Stomach smooth muscle (tissue), 2 donors: ENCODE measurements around the gene FOXD4L6.
"Not testable (repeated sequence)": the region's sequence is repeated elsewhere in the genome, so short reads cannot be mapped to it uniquely, and the experiment has no call there.

ENCODE experiments used
- H3K27ac ChIP-seq: one replicate; pipeline ENCODE4 v1.7.0; 2013; ENCODE audit warnings: mild to moderate bottlenecking, low read length, inconsistent platforms
- H3K27me3 ChIP-seq, 2 donors: one replicate each; pipeline ENCODE4 v1.7.0; 2013; ENCODE audit warnings: low read length in 2 of 2; ENCODE audit not compliant: insufficient read depth in 2 of 2, control insufficient read depth in 1 of 2
- H3K36me3 ChIP-seq, 2 donors: one replicate each; pipeline ENCODE4 v1.7.0; 2013; ENCODE audit warnings: low read length in 2 of 2; ENCODE audit not compliant: control insufficient read depth in 2 of 2, insufficient read depth in 2 of 2
- H3K4me1 ChIP-seq: one replicate; pipeline ENCODE4 v1.7.0; 2013; ENCODE audit warnings: low read length; ENCODE audit not compliant: control insufficient read depth, insufficient read depth
- H3K4me3 ChIP-seq, 2 donors: one replicate each; pipeline ENCODE4 v1.7.0; 2013; ENCODE audit warnings: low read length in 2 of 2
- H3K9ac ChIP-seq, 2 donors: one replicate each; pipeline ENCODE4 v1.7.0; 2013; ENCODE audit warnings: low read length in 2 of 2, mild to moderate bottlenecking in 1 of 2
- H3K9me3 ChIP-seq, 2 donors: one replicate each; pipeline ENCODE4 v1.7.0; 2013; ENCODE audit warnings: low read length in 2 of 2; ENCODE audit not compliant: control insufficient read depth in 2 of 2
- donor health status: healthy.
- donor health status: Pancreatic carcinoma.

FOXD4L6 gene

GRCh38 chr9:41128581-41128980, at the start of gene FOXD4L6:
Gene FOXD4L6, minus strand, starts transcription at chr9:41128681. Its CDS starts 298 bp downstream, at chr9:41128383.
- H3K9ac ChIP-seq, H3K27ac ChIP-seq, H3K27me3 ChIP-seq, H3K4me1 ChIP-seq, H3K9me3 ChIP-seq, H3K4me3 ChIP-seq, H3K36me3 ChIP-seq: not testable (repeated sequence)

DNA sequence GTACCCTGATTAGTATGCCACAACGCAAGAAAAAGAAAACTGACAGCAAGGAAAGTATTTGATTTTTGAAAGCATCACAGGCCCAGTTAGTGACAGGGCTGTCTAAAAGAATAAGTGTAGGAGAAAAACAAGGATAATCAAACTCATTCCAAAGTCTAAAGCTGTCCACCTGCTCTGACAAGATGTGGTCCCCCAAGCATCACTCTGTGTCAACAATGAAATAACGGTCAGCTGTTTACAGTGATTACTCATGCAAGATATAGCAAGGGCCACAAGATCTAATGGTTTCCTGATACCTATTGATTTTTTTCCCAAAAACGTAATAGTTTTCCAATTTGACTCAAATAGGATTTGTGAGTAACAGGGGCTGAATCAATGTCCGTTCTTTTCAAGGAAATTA, 46.5 kb upstream of the FOXD4L6 start:
- H3K4me3 ChIP-seq, H3K27ac ChIP-seq, H3K4me1 ChIP-seq, H3K9ac ChIP-seq, H3K36me3 ChIP-seq, H3K9me3 ChIP-seq, H3K27me3 ChIP-seq: not testable (repeated sequence)

DNA sequence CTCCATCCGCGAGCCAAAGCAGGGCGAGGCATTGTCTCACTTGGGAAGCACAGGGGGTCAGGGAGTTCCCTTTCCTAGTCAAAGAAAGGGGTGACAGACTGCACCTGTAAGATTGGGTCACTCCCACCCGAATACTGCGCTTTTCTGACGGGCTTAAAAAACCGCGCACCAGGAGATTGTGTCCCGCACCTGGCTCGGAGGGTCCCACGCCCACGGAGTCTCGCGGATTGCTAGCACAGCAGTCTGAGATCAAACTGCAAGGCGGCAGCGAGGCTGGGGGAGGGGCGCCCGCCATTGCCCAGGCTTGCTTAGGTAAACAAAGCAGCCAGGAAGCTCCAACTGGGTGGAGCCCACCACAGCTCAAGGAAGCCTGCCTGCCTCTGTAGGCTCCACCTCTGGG, 21.6 kb upstream of the FOXD4L6 start:
- not testable (repeated sequence) for H3K9me3 ChIP-seq, H3K27me3 ChIP-seq, H3K4me3 ChIP-seq, H3K4me1 ChIP-seq, H3K27ac ChIP-seq, H3K36me3 ChIP-seq, H3K9ac ChIP-seq

- H3K27ac ChIP-seq, H3K9ac ChIP-seq, H3K9me3 ChIP-seq, H3K27me3 ChIP-seq, H3K4me1 ChIP-seq, H3K36me3 ChIP-seq, H3K4me3 ChIP-seq: not testable (repeated sequence)
Observed at GRCh38 chr9:41141878-41142277, 13.4 kb upstream of the FOXD4L6 start.

- H3K36me3 ChIP-seq, H3K4me3 ChIP-seq, H3K4me1 ChIP-seq, H3K27ac ChIP-seq, H3K9ac ChIP-seq, H3K27me3 ChIP-seq, H3K9me3 ChIP-seq: not testable (repeated sequence)
Observed at GRCh38 chr9:41126746-41127446, 1.6 kb downstream of the FOXD4L6 start.

GRCh38 chr9:41125936-41126335, 2.5 kb downstream of the FOXD4L6 start:
- H3K4me1 ChIP-seq, H3K9ac ChIP-seq, H3K9me3 ChIP-seq, H3K36me3 ChIP-seq, H3K27ac ChIP-seq, H3K4me3 ChIP-seq, H3K27me3 ChIP-seq: not testable (repeated sequence)

DNA sequence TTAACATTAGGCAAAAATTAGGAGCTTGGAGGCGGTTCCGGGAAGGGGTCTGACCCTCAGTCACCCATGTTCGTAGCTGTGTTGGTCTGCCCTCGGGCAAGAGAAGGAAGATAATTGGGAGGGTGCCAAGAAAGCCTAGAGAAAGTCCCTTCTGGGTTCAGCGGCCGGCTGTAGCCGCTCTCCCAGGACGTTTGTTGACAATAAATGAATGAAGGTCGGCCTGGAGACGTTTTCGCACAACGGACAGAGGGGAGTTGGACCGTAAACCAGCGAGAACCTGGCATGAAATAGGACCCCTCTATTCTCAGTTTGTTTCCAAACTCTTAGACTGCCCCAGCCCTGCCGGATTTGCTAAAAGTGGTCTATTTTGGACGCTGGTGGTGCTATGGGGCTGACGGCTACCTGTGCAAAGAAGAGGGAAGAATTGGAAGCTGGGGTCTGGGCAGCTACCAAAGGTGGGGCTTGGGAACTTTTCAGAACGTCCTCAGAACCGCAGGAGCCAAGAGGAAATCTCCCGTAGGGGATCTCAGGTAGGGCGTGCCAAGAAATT, 3.3 kb downstream of the FOXD4L6 start:
- not testable (repeated sequence) for H3K9me3 ChIP-seq, H3K27me3 ChIP-seq, H3K36me3 ChIP-seq, H3K4me3 ChIP-seq, H3K9ac ChIP-seq, H3K4me1 ChIP-seq, H3K27ac ChIP-seq

GRCh38 chr9:41124250-41125108, 4.0 kb downstream of the FOXD4L6 start:
- H3K4me3 ChIP-seq, H3K27ac ChIP-seq, H3K9ac ChIP-seq, H3K4me1 ChIP-seq, H3K9me3 ChIP-seq, H3K27me3 ChIP-seq, H3K36me3 ChIP-seq: not testable (repeated sequence)

- not testable (repeated sequence) for H3K27me3 ChIP-seq, H3K4me3 ChIP-seq, H3K36me3 ChIP-seq, H3K4me1 ChIP-seq, H3K9ac ChIP-seq, H3K27ac ChIP-seq, H3K9me3 ChIP-seq
Observed at GRCh38 chr9:41123812-41124211, 4.7 kb downstream of the FOXD4L6 start.

- not testable (repeated sequence) for H3K9me3 ChIP-seq, H3K4me3 ChIP-seq, H3K27me3 ChIP-seq, H3K36me3 ChIP-seq, H3K27ac ChIP-seq, H3K4me1 ChIP-seq, H3K9ac ChIP-seq
Observed at GRCh38 chr9:41123396-41123795, 5.1 kb downstream of the FOXD4L6 start.

DNA sequence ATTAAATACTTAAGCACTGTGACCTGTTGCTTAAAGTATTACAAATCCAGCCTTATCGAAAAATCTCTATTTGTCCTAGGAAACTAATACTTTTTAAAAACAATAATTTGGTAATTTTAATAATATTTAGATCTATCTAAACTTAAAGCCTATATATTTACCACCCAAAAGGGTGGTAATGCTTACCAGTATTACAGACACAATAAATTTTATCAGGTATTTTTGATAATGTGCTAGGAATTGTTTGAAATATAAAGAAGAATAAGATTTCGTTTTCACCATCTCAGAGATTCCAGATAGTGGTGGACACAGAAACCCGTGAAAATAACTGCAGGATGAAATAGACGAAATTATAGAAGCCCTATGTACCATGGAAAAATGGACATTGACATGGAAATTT, 7.8 kb downstream of the FOXD4L6 start:
- not testable (repeated sequence) for H3K4me3 ChIP-seq, H3K36me3 ChIP-seq, H3K9me3 ChIP-seq, H3K9ac ChIP-seq, H3K27ac ChIP-seq, H3K27me3 ChIP-seq, H3K4me1 ChIP-seq
